NCI-H82 (cell line): Measurements from ENCODE around the gene ABCB11.

Experiments
- DNase-seq: peaks from one replicate; lab custom pipeline; 2025; lab: John Stamatoyannopoulos, UW

ABCB11 gene

GRCh38 chr2:169007941-169008340 lies 23.2 kb downstream of the ABCB11 start:
- no peak for DNase-seq

- no peak for DNase-seq
Observed at GRCh38 chr2:169007356-169007755, 23.8 kb downstream of the ABCB11 start.

- DNase-seq = no peak
Observed at GRCh38 chr2:169006665-169007064, 24.5 kb downstream of the ABCB11 start.

- DNase-seq = no peak
Observed at GRCh38 chr2:169005994-169006393, 25.1 kb downstream of the ABCB11 start.

GRCh38 chr2:169005080-169005598 lies 26.0 kb downstream of the ABCB11 start:
- peak; percentile 63 for DNase-seq

- DNase-seq = no peak
Observed at GRCh38 chr2:169002161-169002738, 28.9 kb downstream of the ABCB11 start.

- DNase-seq = no peak
Observed at GRCh38 chr2:169001116-169001815, 29.9 kb downstream of the ABCB11 start.

GRCh38 chr2:168999668-169000213 lies 31.4 kb downstream of the ABCB11 start:
- no peak for DNase-seq

GRCh38 chr2:168998609-168999211 lies 32.4 kb downstream of the ABCB11 start:
- no peak for DNase-seq

GRCh38 chr2:168997794-168998193 lies 33.3 kb downstream of the ABCB11 start:
- DNase-seq = no peak

GRCh38 chr2:168997118-168997521 lies 34.0 kb downstream of the ABCB11 start:
- DNase-seq = no peak

GRCh38 chr2:168995744-168996143 lies 35.4 kb downstream of the ABCB11 start:
- no peak for DNase-seq

- DNase-seq = no peak
Observed at GRCh38 chr2:168993538-168993937, 37.6 kb downstream of the ABCB11 start.

GRCh38 chr2:168992591-168993349 lies 38.4 kb downstream of the ABCB11 start:
- DNase-seq = peak; percentile 38

- no peak for DNase-seq
Observed at GRCh38 chr2:168992026-168992425, 39.1 kb downstream of the ABCB11 start.

- no peak for DNase-seq
Observed at GRCh38 chr2:168988755-168989154, 42.4 kb downstream of the ABCB11 start.

GRCh38 chr2:168986398-168986943 lies 44.7 kb downstream of the ABCB11 start:
- DNase-seq = no peak

- DNase-seq = no peak
Observed at GRCh38 chr2:168981651-168982050, 49.5 kb downstream of the ABCB11 start.

- no peak for DNase-seq
Observed at GRCh38 chr2:168978461-168978861, 52.7 kb downstream of the ABCB11 start.

GRCh38 chr2:168977608-168978007 lies 53.5 kb downstream of the ABCB11 start:
- DNase-seq = no peak

- DNase-seq = peak; percentile 23
Observed at GRCh38 chr2:168976034-168976654, 55.0 kb downstream of the ABCB11 start.
